ENCODE data around the gene PLPPR4.
"Not testable (repeated sequence)": the region's sequence is repeated elsewhere in the genome, so short reads cannot be mapped to it uniquely, and the experiment has no call there.

The PLPPR4 gene

GRCh38 chr1:99283521-99283920 lies 19.2 kb downstream of the PLPPR4 start:
- WGBS (ENCODE audit: extremely low coverage, insufficient coverage, insufficient read length) = no CpG with 5 or more reads among the region's 18 CpGs

DNA sequence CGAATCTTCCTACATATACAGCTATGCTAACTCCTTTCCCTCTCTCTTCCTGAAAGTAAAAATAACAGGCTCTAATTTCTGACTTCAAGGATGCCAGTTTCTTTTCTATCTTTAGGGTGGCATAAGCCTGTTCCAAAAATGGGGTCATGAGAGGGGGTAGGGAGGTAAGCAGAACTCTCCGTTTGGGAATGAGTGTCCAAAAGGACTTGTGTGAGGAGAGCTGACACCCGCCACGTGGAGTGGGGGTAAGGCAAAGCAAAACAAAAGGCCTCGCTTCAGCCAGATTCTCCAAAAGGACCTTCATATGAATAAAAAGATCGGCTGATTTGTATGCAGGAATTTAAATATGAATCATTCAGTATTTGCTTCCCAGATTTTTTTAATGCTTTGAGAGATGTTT lies 28.6 kb downstream of the PLPPR4 start:
- Histone ChIP-seq H3K79me2 (ENCODE audit: control insufficient read depth, insufficient read depth, low read length, poor library complexity) (no peaks in the 10 kb centered on the region), H2BK12ac (ENCODE audit: low read length) (no peak overlapping the region), H3K18ac (ENCODE audit: low read length) (no peak overlapping the region), H2BK120ac (ENCODE audit: insufficient read depth, low read length, poor library complexity) (no peak overlapping the region), H3K79me1 (ENCODE audit: low read length) (no peaks in the 10 kb centered on the region), H3K4ac (ENCODE audit: low read depth, low read length) (no peak overlapping the region), H3K9me3 (ENCODE audit: insufficient read depth, low read depth, low read length) (no peaks in the 10 kb centered on the region), H3K36me3 (ENCODE audit: control insufficient read depth in 1 of 2, insufficient read depth in 2 of 2, low read length in 2 of 2) (no peaks in the 10 kb centered on the region), H3K23ac (ENCODE audit: low read length) (no peak overlapping the region), H2BK5ac (ENCODE audit: low read depth, low read length, poor library complexity) (no peak overlapping the region), H3K4me3 (ENCODE audit: low read depth, low read length) (no peak overlapping the region), H4K12ac (ENCODE audit: low read depth, low read length) (no peak overlapping the region), H3K27me3 (ENCODE audit: insufficient read depth, low read length) (no peaks in the 10 kb centered on the region), H3K9ac (ENCODE audit: low read length) (no peak overlapping the region), H3K27ac (ENCODE audit: low read depth, low read length) (no peak overlapping the region), H3K4me1 (ENCODE audit: control insufficient read depth in 1 of 2, insufficient read depth in 2 of 2, low read length in 2 of 2) (no peaks in the 10 kb centered on the region), H3K14ac (ENCODE audit: low read length) (no peak overlapping the region), H2AK5ac (ENCODE audit: low read length) (no peak overlapping the region), H2AFZ (ENCODE audit: insufficient read depth, low read length, poor library complexity) (no peak overlapping the region), H4K91ac (ENCODE audit: low read depth, low read length) (no peak overlapping the region), H4K8ac (ENCODE audit: low read depth, low read length) (no peak overlapping the region), H3K4me2 (ENCODE audit: low read length) (no peak overlapping the region)
- no CpG with 5 or more reads among the region's 6 CpGs for WGBS (ENCODE audit: extremely low coverage, insufficient coverage, insufficient read length)
- no peak for DNase-seq

More at GRCh38 chr1:99283521-99283920, 19.2 kb downstream of the PLPPR4 start:
- not testable (repeated sequence) for H3K23ac ChIP-seq (ENCODE audit: low read length); H3K18ac ChIP-seq (ENCODE audit: low read length); H2BK5ac ChIP-seq (ENCODE audit: low read depth, low read length, poor library complexity); H3K4me3 ChIP-seq (ENCODE audit: low read depth, low read length); H3K79me2 ChIP-seq (ENCODE audit: control insufficient read depth, insufficient read depth, low read length, poor library complexity); H4K91ac ChIP-seq (ENCODE audit: low read depth, low read length); H2AK5ac ChIP-seq (ENCODE audit: low read length); H4K8ac ChIP-seq (ENCODE audit: low read depth, low read length); H3K36me3 ChIP-seq (ENCODE audit: control insufficient read depth in 1 of 2, insufficient read depth in 2 of 2, low read length in 2 of 2); H2AFZ ChIP-seq (ENCODE audit: insufficient read depth, low read length, poor library complexity); H3K9me3 ChIP-seq (ENCODE audit: insufficient read depth, low read depth, low read length); H3K4me2 ChIP-seq (ENCODE audit: low read length); DNase-seq; H3K79me1 ChIP-seq (ENCODE audit: low read length); H4K12ac ChIP-seq (ENCODE audit: low read depth, low read length); H3K27me3 ChIP-seq (ENCODE audit: insufficient read depth, low read length); H3K9ac ChIP-seq (ENCODE audit: low read length); H3K27ac ChIP-seq (ENCODE audit: low read depth, low read length); H3K4me1 ChIP-seq (ENCODE audit: control insufficient read depth in 1 of 2, insufficient read depth in 2 of 2, low read length in 2 of 2); H3K14ac ChIP-seq (ENCODE audit: low read length); H2BK12ac ChIP-seq (ENCODE audit: low read length); H2BK120ac ChIP-seq (ENCODE audit: insufficient read depth, low read length, poor library complexity); H3K4ac ChIP-seq (ENCODE audit: low read depth, low read length)

DNA sequence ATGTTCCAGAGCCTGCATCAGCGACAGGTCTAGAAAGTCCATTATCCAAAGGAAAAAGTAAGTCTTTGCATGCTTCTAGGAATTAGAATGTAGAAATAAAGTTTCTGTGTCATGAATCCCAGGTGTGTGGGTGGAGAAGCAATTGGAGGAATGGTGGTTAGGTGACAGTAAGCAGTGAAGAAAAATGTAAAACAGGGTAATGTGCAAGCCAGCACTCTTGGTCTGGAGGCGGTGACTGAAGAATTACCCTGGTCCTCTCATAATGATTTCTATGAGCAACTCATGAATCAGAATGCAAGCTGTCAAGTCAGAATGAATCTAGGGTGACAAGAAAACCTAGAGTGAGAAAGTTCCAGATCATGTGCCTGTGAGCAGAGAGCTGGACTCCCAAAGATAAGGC lies 33.6 kb downstream of the PLPPR4 start:
- H2AK5ac ChIP-seq (ENCODE audit: low read length) = no peak overlapping the region
- H3K79me1 ChIP-seq (ENCODE audit: low read length) = no peaks in the 10 kb centered on the region
- no peak overlapping the region for H3K23ac ChIP-seq (ENCODE audit: low read length)
- DNase-seq = no peak
- H4K91ac ChIP-seq (ENCODE audit: low read depth, low read length) = no peak overlapping the region
- no peaks in the 10 kb centered on the region for H3K79me2 ChIP-seq (ENCODE audit: control insufficient read depth, insufficient read depth, low read length, poor library complexity)
- no peak overlapping the region for H4K12ac ChIP-seq (ENCODE audit: low read depth, low read length)
- no peaks in the 10 kb centered on the region for H3K9me3 ChIP-seq (ENCODE audit: insufficient read depth, low read depth, low read length)
- H2BK12ac ChIP-seq (ENCODE audit: low read length) = no peak overlapping the region
- no peaks in the 10 kb centered on the region for H3K36me3 ChIP-seq (ENCODE audit: control insufficient read depth in 1 of 2, insufficient read depth in 2 of 2, low read length in 2 of 2)
- H3K14ac ChIP-seq (ENCODE audit: low read length) = no peak overlapping the region
- no peak overlapping the region for H2BK5ac ChIP-seq (ENCODE audit: low read depth, low read length, poor library complexity)
- no peak overlapping the region for H3K4me2 ChIP-seq (ENCODE audit: low read length)
- H3K4me1 ChIP-seq (ENCODE audit: control insufficient read depth in 1 of 2, insufficient read depth in 2 of 2, low read length in 2 of 2) = no peaks in the 10 kb centered on the region
- no peak overlapping the region for H3K4ac ChIP-seq (ENCODE audit: low read depth, low read length)
- no CpG with 5 or more reads among the region's 2 CpGs for WGBS (ENCODE audit: extremely low coverage, insufficient coverage, insufficient read length)
- no peak overlapping the region for H4K8ac ChIP-seq (ENCODE audit: low read depth, low read length)
- no peaks in the 10 kb centered on the region for H3K27me3 ChIP-seq (ENCODE audit: insufficient read depth, low read length)
- H3K4me3 ChIP-seq (ENCODE audit: low read depth, low read length) = no peak overlapping the region
- H2AFZ ChIP-seq (ENCODE audit: insufficient read depth, low read length, poor library complexity) = no peak overlapping the region
- H3K18ac ChIP-seq (ENCODE audit: low read length) = no peak overlapping the region
- H3K9ac ChIP-seq (ENCODE audit: low read length) = no peak overlapping the region
- no peak overlapping the region for H3K27ac ChIP-seq (ENCODE audit: low read depth, low read length)
- H2BK120ac ChIP-seq (ENCODE audit: insufficient read depth, low read length, poor library complexity) = no peak overlapping the region

GRCh38 chr1:99304725-99305282 lies 40.5 kb downstream of the PLPPR4 start:
- no peak overlapping the region for H4K12ac ChIP-seq (ENCODE audit: low read depth, low read length)
- no peaks in the 10 kb centered on the region for H3K27me3 ChIP-seq (ENCODE audit: insufficient read depth, low read length)
- H2BK120ac ChIP-seq (ENCODE audit: insufficient read depth, low read length, poor library complexity) = no peak overlapping the region
- H2AK5ac ChIP-seq (ENCODE audit: low read length) = no peak overlapping the region
- no peak overlapping the region for H2BK12ac ChIP-seq (ENCODE audit: low read length)
- no peak overlapping the region for H3K23ac ChIP-seq (ENCODE audit: low read length)
- no peak overlapping the region for H3K9ac ChIP-seq (ENCODE audit: low read length)
- H3K4me3 ChIP-seq (ENCODE audit: low read depth, low read length) = no peak overlapping the region
- H3K79me1 ChIP-seq (ENCODE audit: low read length) = no peaks in the 10 kb centered on the region
- no peaks in the 10 kb centered on the region for H3K79me2 ChIP-seq (ENCODE audit: control insufficient read depth, insufficient read depth, low read length, poor library complexity)
- H3K4me1 ChIP-seq (ENCODE audit: control insufficient read depth in 1 of 2, insufficient read depth in 2 of 2, low read length in 2 of 2) = no peaks in the 10 kb centered on the region
- H2AFZ ChIP-seq (ENCODE audit: insufficient read depth, low read length, poor library complexity) = no peak overlapping the region
- H4K8ac ChIP-seq (ENCODE audit: low read depth, low read length) = no peak overlapping the region
- no peak for DNase-seq
- no CpG with 5 or more reads among the region's 5 CpGs for WGBS (ENCODE audit: extremely low coverage, insufficient coverage, insufficient read length)
- H2BK5ac ChIP-seq (ENCODE audit: low read depth, low read length, poor library complexity) = no peak overlapping the region
- no peaks in the 10 kb centered on the region for H3K36me3 ChIP-seq (ENCODE audit: control insufficient read depth in 1 of 2, insufficient read depth in 2 of 2, low read length in 2 of 2)
- H4K91ac ChIP-seq (ENCODE audit: low read depth, low read length) = no peak overlapping the region
- no peak overlapping the region for H3K14ac ChIP-seq (ENCODE audit: low read length)
- no peak overlapping the region for H3K4me2 ChIP-seq (ENCODE audit: low read length)
- H3K9me3 ChIP-seq (ENCODE audit: insufficient read depth, low read depth, low read length) = no peaks in the 10 kb centered on the region
- H3K18ac ChIP-seq (ENCODE audit: low read length) = no peak overlapping the region
- H3K27ac ChIP-seq (ENCODE audit: low read depth, low read length) = no peak overlapping the region
- H3K4ac ChIP-seq (ENCODE audit: low read depth, low read length) = no peak overlapping the region

All from trophoblast cell (in vitro differentiated cells and primary cell).